Measurements from ENCODE around the gene FCRL5. TPM values are rescaled to one million over a fixed set of nuclear protein-coding genes. Genes with fewer than 3 reads are reported as not detected.

FCRL5 gene
- total RNA-seq, 2 donors from 2014 or later = 1.3 TPM; not detected in 1

DNA sequence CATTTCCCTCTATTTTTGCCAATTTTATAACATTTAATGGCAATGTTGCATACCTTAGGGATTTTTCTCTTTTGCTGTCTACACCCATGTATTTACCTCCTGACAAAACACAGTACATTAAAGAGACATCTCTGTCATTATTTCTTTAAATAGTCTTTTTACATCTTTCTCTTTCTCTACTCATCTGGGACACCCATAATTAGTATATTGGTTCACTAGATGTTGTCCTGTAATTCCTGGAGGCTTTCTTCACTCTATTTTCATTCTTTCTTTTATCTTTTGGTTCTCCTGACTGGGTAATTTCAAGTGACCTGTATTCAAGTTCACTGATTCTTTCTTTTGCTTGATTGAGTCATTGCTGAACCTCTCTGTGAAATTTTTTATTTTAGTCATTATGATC is 74.3 kb downstream of the FCRL5 start:
- no peaks in the 10 kb centered on the region for H3K4me1 ChIP-seq (replicated peaks)
- intact Hi-C loops (cut with DNase I) = no loop called here
- DNase-seq (ENCODE audit: low spot score) = no peak
- no peaks in the 10 kb centered on the region for H3K9me3 ChIP-seq
- no peak for TF ChIP-seq POLR2AphosphoS5 (IDR thresholded peaks at IDR 0.05)
- no peak for TF ChIP-seq POLR2A (IDR thresholded peaks at IDR 0.05)
- TF ChIP-seq, protein P1, sequence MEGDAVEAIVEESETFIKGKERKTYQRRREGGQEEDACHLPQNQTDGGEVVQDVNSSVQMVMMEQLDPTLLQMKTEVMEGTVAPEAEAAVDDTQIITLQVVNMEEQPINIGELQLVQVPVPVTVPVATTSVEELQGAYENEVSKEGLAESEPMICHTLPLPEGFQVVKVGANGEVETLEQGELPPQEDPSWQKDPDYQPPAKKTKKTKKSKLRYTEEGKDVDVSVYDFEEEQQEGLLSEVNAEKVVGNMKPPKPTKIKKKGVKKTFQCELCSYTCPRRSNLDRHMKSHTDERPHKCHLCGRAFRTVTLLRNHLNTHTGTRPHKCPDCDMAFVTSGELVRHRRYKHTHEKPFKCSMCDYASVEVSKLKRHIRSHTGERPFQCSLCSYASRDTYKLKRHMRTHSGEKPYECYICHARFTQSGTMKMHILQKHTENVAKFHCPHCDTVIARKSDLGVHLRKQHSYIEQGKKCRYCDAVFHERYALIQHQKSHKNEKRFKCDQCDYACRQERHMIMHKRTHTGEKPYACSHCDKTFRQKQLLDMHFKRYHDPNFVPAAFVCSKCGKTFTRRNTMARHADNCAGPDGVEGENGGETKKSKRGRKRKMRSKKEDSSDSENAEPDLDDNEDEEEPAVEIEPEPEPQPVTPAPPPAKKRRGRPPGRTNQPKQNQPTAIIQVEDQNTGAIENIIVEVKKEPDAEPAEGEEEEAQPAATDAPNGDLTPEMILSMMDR (IDR thresholded peaks at IDR 0.05) = no peak
- no peaks in the 10 kb centered on the region for H3K36me3 ChIP-seq
- H3K27me3 ChIP-seq (replicated peaks; ENCODE audit: insufficient read depth) = no peaks in the 10 kb centered on the region
- H3K4me3 ChIP-seq = no peak overlapping the region
- no peak overlapping the region for H3K27ac ChIP-seq

DNA sequence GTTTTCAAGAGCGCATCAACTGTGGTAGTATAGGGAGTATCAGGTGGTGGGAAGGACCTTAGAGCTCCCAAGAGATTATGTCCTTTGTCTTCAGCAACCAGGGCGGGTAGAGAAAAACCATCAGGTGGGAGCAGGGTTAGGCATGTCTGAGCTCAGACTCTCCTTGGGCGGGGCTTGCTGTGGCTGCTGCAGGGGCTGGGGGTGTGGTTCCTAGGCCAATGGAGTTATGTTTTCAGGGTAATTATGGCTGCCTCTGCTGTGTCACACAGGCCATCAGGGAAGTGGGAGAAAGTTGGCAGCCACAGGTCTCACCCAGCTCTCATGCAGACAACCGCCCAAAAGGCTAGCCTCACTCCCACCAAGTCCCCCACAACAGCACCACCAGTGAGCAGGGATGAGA is 74.9 kb downstream of the FCRL5 start:
- TF ChIP-seq POLR2A (IDR thresholded peaks at IDR 0.05) = no peak
- TF ChIP-seq, protein P1 (IDR thresholded peaks at IDR 0.05) = no peak
- TF ChIP-seq POLR2AphosphoS5 (IDR thresholded peaks at IDR 0.05) = no peak
- 86% methylated on average over 4 of the region's 4 CpGs for WGBS
- no peaks in the 10 kb centered on the region for H3K9me3 ChIP-seq
- H3K27me3 ChIP-seq (replicated peaks; ENCODE audit: insufficient read depth) = no peaks in the 10 kb centered on the region
- intact Hi-C loops (cut with DNase I) = no loop called here
- no peak overlapping the region for H3K27ac ChIP-seq
- no peak overlapping the region for H3K4me3 ChIP-seq
- H3K4me1 ChIP-seq (replicated peaks) = no peaks in the 10 kb centered on the region
- no peaks in the 10 kb centered on the region for H3K36me3 ChIP-seq
- DNase-seq (ENCODE audit: low spot score) = no peak

DNA sequence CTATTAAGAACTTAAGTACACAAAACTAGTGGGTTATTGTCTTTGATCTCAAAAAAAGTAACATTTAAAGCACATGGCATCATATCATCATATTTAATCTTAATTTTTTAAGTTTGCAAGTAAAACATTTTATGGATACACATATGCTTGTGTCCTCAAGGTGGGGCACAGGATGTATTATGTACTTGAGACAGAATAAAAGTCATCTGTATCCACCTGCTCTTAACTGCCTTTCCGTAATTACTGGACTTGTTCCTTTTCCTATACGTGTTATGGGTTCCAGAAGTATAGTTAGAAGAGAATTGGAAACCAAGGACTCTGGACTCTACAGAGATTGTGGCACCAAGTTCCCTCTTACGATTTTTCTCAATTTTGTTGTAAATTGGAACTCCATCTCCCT is 79.4 kb downstream of the FCRL5 start:
- intact Hi-C loops (cut with DNase I) = no loop called here
- TF ChIP-seq POLR2A (IDR thresholded peaks at IDR 0.05) = no peak
- TF ChIP-seq POLR2AphosphoS5 (IDR thresholded peaks at IDR 0.05) = no peak
- Histone ChIP-seq H3K36me3 (no peaks in the 10 kb centered on the region), H3K4me3 (no peak overlapping the region), H3K27me3 (replicated peaks; ENCODE audit: insufficient read depth) (no peaks in the 10 kb centered on the region), H3K4me1 (replicated peaks) (no peaks in the 10 kb centered on the region), H3K9me3 (no peaks in the 10 kb centered on the region), H3K27ac (no peak overlapping the region)
- DNase-seq (ENCODE audit: low spot score) = no peak
- 29% methylated on average over 3 of the region's 3 CpGs for WGBS

DNA sequence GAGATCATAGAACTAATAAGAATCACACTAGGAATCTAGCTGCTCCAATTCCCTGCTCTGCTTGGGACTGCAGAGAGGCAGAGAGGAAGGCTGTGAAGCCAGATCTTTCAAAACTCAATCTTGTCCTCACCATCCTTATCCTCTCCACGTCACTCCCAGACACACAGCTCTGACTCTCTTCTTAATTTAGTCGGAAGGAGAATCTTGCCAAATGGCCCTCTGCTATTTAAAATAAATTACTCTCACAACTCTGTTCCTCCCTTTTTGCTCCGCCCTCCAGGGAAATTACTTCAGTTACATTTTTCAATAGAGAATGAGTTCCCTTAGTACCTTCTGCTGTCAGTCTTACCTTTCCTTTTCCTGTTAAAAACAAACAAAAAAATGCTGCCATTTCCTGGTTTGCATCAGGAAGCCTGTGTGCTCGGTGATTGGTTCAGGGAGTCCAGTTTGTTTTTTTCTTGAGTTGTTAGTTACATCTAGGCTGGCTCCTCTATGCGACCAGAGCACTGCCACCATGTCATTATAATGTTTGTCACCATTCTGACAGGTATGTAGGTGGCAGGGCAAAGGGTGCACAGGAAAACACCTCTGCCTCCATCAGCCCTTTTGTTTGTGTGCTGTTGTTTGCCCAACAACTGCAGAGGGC is 80.1 kb downstream of the FCRL5 start:
- intact Hi-C loops (cut with DNase I) = no loop called here
- WGBS = 42% methylated on average over 5 of the region's 5 CpGs
- no peak for DNase-seq (ENCODE audit: low spot score)

DNA sequence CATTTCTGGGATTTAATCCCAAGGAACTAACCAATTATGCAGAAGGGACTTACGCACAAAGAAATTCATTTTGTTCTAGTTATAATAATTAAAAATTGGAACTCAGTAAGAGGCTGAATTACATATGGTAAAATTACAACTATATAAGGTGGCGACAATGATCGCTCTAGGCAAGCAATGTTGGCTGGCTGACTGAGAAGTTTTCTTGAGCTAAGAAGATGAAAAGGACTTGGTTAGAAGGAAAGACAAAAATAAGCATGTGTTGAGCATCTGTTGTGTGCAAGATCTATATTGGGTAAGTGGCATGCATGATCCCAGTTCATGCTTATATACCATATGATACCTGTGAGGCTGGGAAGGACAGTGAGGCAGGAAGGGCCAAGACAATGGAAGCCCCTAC is 80.8 kb downstream of the FCRL5 start:
- intact Hi-C loops (cut with DNase I) = no loop called here
- Histone ChIP-seq H3K27me3 (replicated peaks; ENCODE audit: insufficient read depth) (no peaks in the 10 kb centered on the region), H3K4me3 (no peak overlapping the region), H3K4me1 (replicated peaks) (no peaks in the 10 kb centered on the region), H3K9me3 (no peaks in the 10 kb centered on the region), H3K36me3 (no peaks in the 10 kb centered on the region), H3K27ac (no peak overlapping the region)
- WGBS = 95% methylated on average over 3 of the region's 3 CpGs
- TF ChIP-seq POLR2A (IDR thresholded peaks at IDR 0.05) = no peak
- TF ChIP-seq, protein P1 (IDR thresholded peaks at IDR 0.05) = no peak
- TF ChIP-seq POLR2AphosphoS5 (IDR thresholded peaks at IDR 0.05) = no peak
- DNase-seq (ENCODE audit: low spot score) = no peak

More for the DNA sequence above, 80.1 kb downstream of the FCRL5 start:
- Histone ChIP-seq H3K36me3 (no peaks in the 10 kb centered on the region), H3K9me3 (no peaks in the 10 kb centered on the region), H3K27ac (no peak overlapping the region), H3K4me3 (no peak overlapping the region), H3K27me3 (replicated peaks; ENCODE audit: insufficient read depth) (no peaks in the 10 kb centered on the region), H3K4me1 (replicated peaks) (no peaks in the 10 kb centered on the region)
- TF ChIP-seq POLR2A (IDR thresholded peaks at IDR 0.05) = no peak
- TF ChIP-seq POLR2AphosphoS5 (IDR thresholded peaks at IDR 0.05) = no peak
- TF ChIP-seq, protein P1 (IDR thresholded peaks at IDR 0.05) = no peak
